SK-N-SH (cell line): ENCODE data around the gene RNU7-1.

ENCODE experiments used
- CHD2 ChIP-seq: fragments of 150-350 bp; IDR thresholded peaks from 2 replicates; pipeline ENCODE4 v1.6.1; 2018; ENCODE audit warnings: low read length; ENCODE audit not compliant: partially characterized antibody
- CTCF ChIP-seq: fragments of 200-600 bp; sonication (generic); IDR thresholded peaks from 2 replicates; pipeline ENCODE4 v1.6.1; 2017; ENCODE audit warnings: antibody characterized with exemption, mild to moderate bottlenecking, moderate library complexity
- NRF1 ChIP-seq: IDR thresholded peaks from 2 replicates; pipeline ENCODE4 v1.6.1; 2012; ENCODE audit warnings: low read depth, mild to moderate bottlenecking, low read length
- PBX3 ChIP-seq: IDR thresholded peaks from 2 replicates; pipeline ENCODE4; 2012
- POLR2AphosphoS5 ChIP-seq: IDR thresholded peaks from 2 replicates; pipeline ENCODE4 v1.6.1; 2012; ENCODE audit warnings: low read depth, low read length
- RAD21 ChIP-seq: IDR thresholded peaks from 2 replicates; pipeline ENCODE4 v1.6.1; 2012; ENCODE audit warnings: mild to moderate bottlenecking, low read length
- RCOR1 ChIP-seq: fragments of 150-350 bp; IDR thresholded peaks from 2 replicates; pipeline ENCODE4 v1.6.1; 2017; ENCODE audit warnings: antibody characterized with exemption, low read length
- TEAD4 ChIP-seq: IDR thresholded peaks from 2 replicates; pipeline ENCODE4 v1.4.0; 2012; ENCODE audit warnings: mild to moderate bottlenecking, borderline replicate concordance; ENCODE audit not compliant: insufficient read depth
- USF1 ChIP-seq: IDR thresholded peaks from 2 replicates; pipeline ENCODE4 v1.4.0; 2012; ENCODE audit warnings: low read depth, borderline replicate concordance
- TF ChIP-seq, protein P1 (sequence below): IDR thresholded peaks from 2 replicates; pipeline ENCODE4 v1.4.0; 2012; ENCODE audit warnings: low read depth

GRCh38 chr12:6958609-6959057 is 15.0 kb downstream of the RNU7-1 start:
- no peak for TF ChIP-seq CTCF
- no peak for TF ChIP-seq USF1
- TF ChIP-seq POLR2AphosphoS5 = no peak
- TF ChIP-seq NRF1 = no peak
- no peak for TF ChIP-seq RAD21
- TF ChIP-seq, protein P1, sequence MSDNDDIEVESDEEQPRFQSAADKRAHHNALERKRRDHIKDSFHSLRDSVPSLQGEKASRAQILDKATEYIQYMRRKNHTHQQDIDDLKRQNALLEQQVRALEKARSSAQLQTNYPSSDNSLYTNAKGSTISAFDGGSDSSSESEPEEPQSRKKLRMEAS = no peak
- no peak for TF ChIP-seq TEAD4
- no peak for TF ChIP-seq CHD2
- TF ChIP-seq PBX3 = no peak
- no peak for TF ChIP-seq RCOR1
